Gastrocnemius medialis (tissue), 4 donors: ENCODE results near the gene HM13. TPM values are rescaled to one million over a fixed set of nuclear protein-coding genes. Genes with fewer than 3 reads are reported as not detected.

Experiments
- ATAC-seq, 2 donors: fragments of 150-250 bp; one replicate each; pipeline ENCODE4 v1.9.1; 2016
- DNase-seq, 2 donors: peaks; one replicate each; pipeline ENCODE4 v3.0.0-alpha.2; 2019
- H3K27ac ChIP-seq, 4 donors: fragments of 200-600 bp; sonication (generic); 1 replicate in 1 of 4; 2 replicates in 3 of 4; pipeline ENCODE4 v1.5.1; 2016 to 2018; ENCODE audit warnings: mild to moderate bottlenecking in 2 of 4, moderate library complexity in 1 of 4
- H3K27me3 ChIP-seq, 3 donors: fragments of 200-600 bp; sonication (generic) in 2 of 3; 1 replicate in 1 of 3; 2 replicates in 2 of 3; pipeline versions ENCODE4 v1.5.1 to v1.6.0; 2016 to 2019; ENCODE audit warnings: mild to moderate bottlenecking in 1 of 3, moderate library complexity in 1 of 3
- H3K36me3 ChIP-seq, 2 donors: fragments of 200-600 bp; sonication (generic) in 1 of 2; one replicate each; pipeline ENCODE4 v1.5.1; 2017 to 2018
- H3K4me1 ChIP-seq, 2 donors: fragments of 200-600 bp; sonication (generic) in 1 of 2; one replicate each; pipeline ENCODE4 v1.5.1; 2016 to 2017; ENCODE audit warnings: mild to moderate bottlenecking in 2 of 2
- H3K4me3 ChIP-seq, 4 donors: fragments of 200-600 bp; sonication (generic) in 3 of 4; 1 replicate in 1 of 4; 2 replicates in 3 of 4; pipeline ENCODE4 v1.5.1; 2016 to 2019; ENCODE audit warnings: mild to moderate bottlenecking in 2 of 4
- H3K9me3 ChIP-seq, 3 donors: fragments of 200-600 bp; sonication (generic) in 2 of 3; 1 replicate in 1 of 3; 2 replicates in 2 of 3; pipeline ENCODE4 v1.5.1; 2016 to 2019
- POLR2A ChIP-seq, 2 donors: fragments of 450-650 bp; IDR thresholded peaks; one replicate each; pipeline ENCODE4 v1.6.1; 2017; ENCODE audit warnings: antibody characterized with exemption in 2 of 2, mild to moderate bottlenecking in 2 of 2, moderate library complexity in 2 of 2
- in situ Hi-C, 4 donors: fragments of 200-750 bp; cut with MboI; loops; one replicate each; pipeline versions ENCODE4 v1.15.0 to v1.8.0; 2017; ENCODE audit warnings: low sequenced_read_pairs in 4 of 4
- intact Hi-C: fragments of 100-400 bp; cut with DNase I; formaldehyde crosslinking; loops from one replicate; pipeline ENCODE4 v1.15.1; 2023; ENCODE audit warnings: low total_unique reads
- total RNA-seq, 4 donors: library from RNA; depleted of rRNA; stranded (reverse); fragments of >200 nt; gene quantifications; one replicate each; pipeline versions ENCODE4 v1.1.0 to v1.2.3, GENCODE V29; 2016
- TF ChIP-seq, protein P1 (sequence below), 5 experiments: fragments of 450-650 bp in 3 of 5; fragments of 200-600 bp in 2 of 5; sonication (generic) in 2 of 5; IDR thresholded peaks in 4 of 5; conservative IDR thresholded peaks in 1 of 5; 1 replicate in 4 of 5; 2 replicates in 1 of 5; pipeline ENCODE4 v1.5.1; 2016 to 2019; ENCODE audit warnings: antibody characterized with exemption in 5 of 5, mild to moderate bottlenecking in 3 of 5, moderate library complexity in 3 of 5

Gene HM13
- total RNA-seq, 4 donors from 2014 or later, result 22.7 to 31.0 (median 26.4) TPM

DNA sequence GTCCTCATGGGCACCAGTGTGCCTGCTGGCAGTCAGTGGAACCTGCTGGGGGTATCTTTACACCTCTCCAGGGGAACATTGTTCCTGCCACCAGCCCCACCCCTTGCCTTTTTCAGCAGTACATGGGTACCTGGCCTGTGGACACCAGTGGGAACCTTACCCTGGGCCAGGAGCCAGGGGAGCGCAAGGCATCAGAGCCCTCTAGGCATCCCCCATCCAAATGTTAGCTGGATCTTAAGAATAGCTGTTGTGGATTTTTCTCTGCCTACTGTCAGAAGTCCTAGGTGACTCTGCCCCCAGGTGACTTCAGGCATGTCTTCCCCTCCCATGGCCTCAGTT is 52.0 kb downstream of the HM13 start:
- H3K27ac ChIP-seq, result peak overlapping the region in 1 of 4 donors; percentile 32
- ATAC-seq (no peak), DNase-seq (no peak)
- TF ChIP-seq POLR2A (IDR thresholded peaks at IDR 0.05), result no peak
- TF ChIP-seq, protein P1, sequence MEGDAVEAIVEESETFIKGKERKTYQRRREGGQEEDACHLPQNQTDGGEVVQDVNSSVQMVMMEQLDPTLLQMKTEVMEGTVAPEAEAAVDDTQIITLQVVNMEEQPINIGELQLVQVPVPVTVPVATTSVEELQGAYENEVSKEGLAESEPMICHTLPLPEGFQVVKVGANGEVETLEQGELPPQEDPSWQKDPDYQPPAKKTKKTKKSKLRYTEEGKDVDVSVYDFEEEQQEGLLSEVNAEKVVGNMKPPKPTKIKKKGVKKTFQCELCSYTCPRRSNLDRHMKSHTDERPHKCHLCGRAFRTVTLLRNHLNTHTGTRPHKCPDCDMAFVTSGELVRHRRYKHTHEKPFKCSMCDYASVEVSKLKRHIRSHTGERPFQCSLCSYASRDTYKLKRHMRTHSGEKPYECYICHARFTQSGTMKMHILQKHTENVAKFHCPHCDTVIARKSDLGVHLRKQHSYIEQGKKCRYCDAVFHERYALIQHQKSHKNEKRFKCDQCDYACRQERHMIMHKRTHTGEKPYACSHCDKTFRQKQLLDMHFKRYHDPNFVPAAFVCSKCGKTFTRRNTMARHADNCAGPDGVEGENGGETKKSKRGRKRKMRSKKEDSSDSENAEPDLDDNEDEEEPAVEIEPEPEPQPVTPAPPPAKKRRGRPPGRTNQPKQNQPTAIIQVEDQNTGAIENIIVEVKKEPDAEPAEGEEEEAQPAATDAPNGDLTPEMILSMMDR (IDR thresholded peaks at IDR 0.05 in 4 of 5, conservative IDR thresholded peaks at IDR 0.05 in 1 of 5), result no peak
- H3K4me3 ChIP-seq, result no peak overlapping the region
- peaks cover 0 to 42% of the 10 kb centered on the region in 2 donors for H3K36me3 ChIP-seq
- intact Hi-C loops, result no loop called here
- in situ Hi-C loops, result loop anchor here in 1 of 4 donors (25.0 kb wide), 1 partner anchor 171 kb away; the partner anchor contains the start of gene TPX2
- H3K9me3 ChIP-seq, result no peaks in the 10 kb centered on the region
- no peaks in the 10 kb centered on the region for H3K27me3 ChIP-seq
- H3K4me1 ChIP-seq, result peaks cover 4 to 15% of the 10 kb centered on the region in 2 donors

DNA sequence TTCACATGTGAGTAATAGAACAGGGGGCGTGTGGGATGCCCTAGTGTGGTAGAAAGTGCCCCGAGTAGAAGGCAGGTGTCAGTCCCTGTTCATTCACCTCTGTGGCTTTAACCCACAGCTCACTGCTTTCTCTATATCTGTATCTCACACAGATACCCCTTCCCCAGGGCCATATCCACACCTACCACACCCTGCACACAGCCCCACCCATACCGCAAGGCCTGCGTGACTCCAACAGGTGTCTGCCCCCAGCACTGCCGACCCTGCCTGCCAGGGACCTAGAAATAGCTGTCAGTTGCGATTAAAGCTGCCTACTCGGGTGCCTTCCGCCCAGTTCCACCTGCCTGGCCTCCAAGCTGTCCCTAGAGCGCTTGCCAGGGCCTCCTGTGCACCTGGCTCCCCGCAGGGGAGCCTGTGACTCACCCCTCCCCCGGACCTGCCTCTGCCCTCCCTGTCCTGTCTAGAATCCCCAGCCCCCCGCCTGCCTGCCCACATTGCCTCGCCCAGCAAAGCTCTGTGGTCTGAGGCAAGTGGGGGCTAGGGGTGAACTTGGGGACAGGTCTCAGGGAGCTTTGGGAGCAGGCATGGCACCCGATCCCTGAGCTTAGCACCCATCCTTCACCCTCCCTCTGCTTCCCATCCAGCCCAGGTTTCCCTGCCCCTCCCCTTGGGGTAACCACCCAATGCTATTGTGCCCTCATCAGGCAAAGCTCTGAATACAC is 52.6 kb downstream of the HM13 start:
- Histone ChIP-seq H3K36me3 (peaks cover 0 to 38% of the 10 kb centered on the region in 2 donors), H3K4me1 (peaks cover 6 to 9% of the 10 kb centered on the region in 2 donors), H3K9me3 (no peaks in the 10 kb centered on the region), H3K27me3 (no peaks in the 10 kb centered on the region), H3K27ac (peak overlapping the region in 2 of 4 donors; percentile 24 to 32), H3K4me3 (no peak overlapping the region)
- DNase-seq (no peak), ATAC-seq (no peak)
- in situ Hi-C loops (loop anchor here in 1 of 4 donors (25.0 kb wide), 1 partner anchor 170 kb away; the partner anchor contains the start of gene TPX2), intact Hi-C loops (no loop called here)
- TF ChIP-seq, protein P1 (IDR thresholded peaks at IDR 0.05 in 4 of 5, conservative IDR thresholded peaks at IDR 0.05 in 1 of 5), result no peak
- no peak for TF ChIP-seq POLR2A (IDR thresholded peaks at IDR 0.05)

DNA sequence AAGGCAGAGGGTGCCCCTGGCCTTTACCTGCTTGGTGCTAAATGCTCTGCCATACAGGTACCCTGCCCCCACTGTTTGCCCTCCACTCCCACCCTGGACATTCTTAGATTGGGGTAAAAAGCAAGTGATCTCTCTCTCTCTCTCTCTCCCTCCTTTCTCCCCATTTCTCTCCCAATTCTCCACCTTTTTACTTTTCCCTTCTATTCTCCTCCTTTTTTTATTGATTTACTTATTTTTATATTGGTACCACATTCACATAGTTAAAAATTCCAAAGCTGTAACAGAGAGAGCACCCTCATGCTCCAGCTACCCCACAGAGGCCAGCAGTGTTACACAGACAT is 53.1 kb downstream of the HM13 start:
- in situ Hi-C loops (loop anchor here in 1 of 4 donors (25.0 kb wide), 1 partner anchor 170 kb away; the partner anchor contains the start of gene TPX2), intact Hi-C loops (no loop called here)
- peaks cover 0 to 33% of the 10 kb centered on the region in 2 donors for H3K36me3 ChIP-seq
- H3K9me3 ChIP-seq, result no peaks in the 10 kb centered on the region
- no peak overlapping the region for H3K4me3 ChIP-seq
- TF ChIP-seq, protein P1 (IDR thresholded peaks at IDR 0.05 in 4 of 5, conservative IDR thresholded peaks at IDR 0.05 in 1 of 5), result no peak
- ATAC-seq, result no peak
- H3K4me1 ChIP-seq, result peaks cover 9 to 11% of the 10 kb centered on the region in 2 donors
- peak overlapping the region in 1 of 4 donors; percentile 32 for H3K27ac ChIP-seq
- DNase-seq, result no peak
- H3K27me3 ChIP-seq, result no peaks in the 10 kb centered on the region

DNA sequence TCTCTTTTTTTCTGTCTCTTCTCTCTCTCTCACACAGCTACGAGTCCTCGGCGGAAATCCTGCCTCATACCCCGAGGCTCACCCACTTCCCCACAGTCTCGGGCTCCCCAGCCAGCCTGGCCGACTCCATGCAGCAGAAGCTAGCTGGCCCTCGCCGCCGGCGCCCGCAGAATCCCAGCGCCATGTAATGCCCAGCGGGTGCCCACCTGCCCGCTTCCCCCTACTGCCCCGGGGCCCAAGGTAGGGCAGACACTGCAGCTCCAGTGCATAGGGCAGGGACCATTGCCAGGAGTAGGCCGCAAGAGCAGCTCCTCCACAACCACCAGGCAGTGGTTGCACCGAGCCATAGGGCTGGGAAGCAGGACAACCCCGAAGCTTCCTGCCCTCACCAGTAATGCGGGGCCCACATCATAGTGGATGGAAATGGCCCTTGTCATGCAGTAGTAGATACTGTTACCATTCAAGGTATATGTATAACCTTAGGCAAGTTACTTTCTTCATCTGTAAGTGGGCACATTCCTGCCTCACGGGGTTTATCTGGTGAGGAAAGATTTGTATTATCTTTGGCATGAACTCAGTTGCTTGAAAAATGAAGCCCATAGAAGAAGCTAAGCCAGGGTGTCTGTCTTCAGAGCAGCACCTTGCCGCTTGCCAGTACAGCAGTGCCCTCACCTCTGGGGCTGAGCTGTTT is 53.9 kb downstream of the HM13 start:
- H3K4me1 ChIP-seq, result peaks cover 8 to 13% of the 10 kb centered on the region in 2 donors
- H3K9me3 ChIP-seq, result no peaks in the 10 kb centered on the region
- in situ Hi-C loops, result loop anchor here in 1 of 4 donors (25.0 kb wide), 1 partner anchor 169 kb away; the partner anchor contains the start of gene TPX2
- intact Hi-C loops, result no loop called here
- H3K27ac ChIP-seq, result peak overlapping the region in 3 of 4 donors; percentile 87 to 93 (median 91)
- no peak overlapping the region for H3K4me3 ChIP-seq
- H3K27me3 ChIP-seq, result no peaks in the 10 kb centered on the region
- TF ChIP-seq POLR2A (IDR thresholded peaks at IDR 0.05), result no peak
- TF ChIP-seq, protein P1 (IDR thresholded peaks at IDR 0.05 in 4 of 5, conservative IDR thresholded peaks at IDR 0.05 in 1 of 5), result no peak
- H3K36me3 ChIP-seq, result peaks cover 0 to 27% of the 10 kb centered on the region in 2 donors
- DNase-seq (no peak), ATAC-seq (no peak)
